Activated T-cell treated with anti-CD3 and anti-CD28 coated beads for 1 hour (primary cell): ENCODE results near the gene RPS21.

Experiments
- DNase-seq: peaks from one replicate; pipeline ENCODE4 v3.0.0-alpha.2; 2020; ENCODE audit warnings: low read depth

RPS21 gene

DNA sequence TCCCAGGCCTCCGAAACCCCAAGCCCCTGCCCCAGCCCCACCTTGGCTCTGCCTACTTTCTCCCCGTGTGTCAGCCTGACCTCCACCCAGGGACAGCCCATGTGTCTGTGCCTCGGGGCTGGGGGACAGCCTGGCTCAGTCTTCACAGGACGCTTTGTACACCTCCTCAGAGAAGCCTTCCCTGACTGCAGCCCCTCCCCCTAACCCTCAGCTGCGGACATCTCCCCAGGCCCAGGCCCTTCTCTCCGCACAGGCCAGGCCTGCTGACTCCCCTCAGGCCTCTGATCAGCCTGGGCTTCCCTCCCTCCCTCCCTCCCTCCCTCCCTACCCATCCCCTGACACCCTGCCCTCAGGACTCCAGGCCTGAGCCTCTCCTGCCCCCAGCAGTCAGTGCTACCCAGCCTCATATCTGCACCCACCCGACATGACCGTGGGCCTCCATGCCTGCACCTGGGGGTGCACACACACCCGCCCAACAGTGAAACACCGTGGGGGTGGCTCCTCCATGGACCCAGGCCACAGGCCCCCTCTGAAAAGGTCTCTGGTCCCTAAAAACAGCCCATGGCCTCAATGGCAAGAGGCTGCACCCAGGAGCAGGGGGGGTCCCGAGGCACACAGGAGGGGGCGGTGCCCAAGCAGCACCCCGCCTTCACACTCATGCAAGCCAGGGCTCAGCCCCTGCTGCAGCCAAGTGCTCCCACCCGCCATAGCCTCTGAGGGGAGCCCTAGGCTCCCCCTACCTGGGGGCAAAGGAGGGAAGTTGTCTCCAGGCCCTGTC, 32.7 kb upstream of the RPS21 start:
- DNase-seq = no peak

DNA sequence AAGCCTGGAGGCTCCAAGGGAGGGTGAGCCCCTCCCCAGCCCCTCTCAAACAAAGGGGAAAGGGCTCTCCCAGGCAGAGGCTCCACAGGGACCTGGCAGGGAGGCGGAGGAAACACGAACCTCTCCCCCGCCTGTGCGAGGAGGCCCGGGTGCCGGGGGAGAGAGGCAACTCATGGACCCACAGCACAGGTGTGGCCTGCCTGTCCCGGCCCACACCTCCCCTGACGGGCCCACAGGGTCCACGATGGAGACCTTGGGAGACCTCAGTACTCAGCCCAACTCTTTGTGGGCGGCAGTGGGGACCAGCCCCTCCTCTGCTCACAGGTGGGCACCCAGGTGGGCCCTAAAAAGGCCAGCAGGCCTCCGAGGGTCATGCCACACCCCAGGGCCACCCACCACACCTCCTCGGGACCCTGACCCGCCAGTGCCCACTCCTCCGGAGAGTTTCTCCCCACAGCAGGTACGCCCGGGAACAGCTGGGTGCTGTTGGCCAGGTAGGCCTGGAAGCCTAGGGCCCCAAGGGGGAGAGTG, 32.0 kb upstream of the RPS21 start:
- no peak for DNase-seq

DNA sequence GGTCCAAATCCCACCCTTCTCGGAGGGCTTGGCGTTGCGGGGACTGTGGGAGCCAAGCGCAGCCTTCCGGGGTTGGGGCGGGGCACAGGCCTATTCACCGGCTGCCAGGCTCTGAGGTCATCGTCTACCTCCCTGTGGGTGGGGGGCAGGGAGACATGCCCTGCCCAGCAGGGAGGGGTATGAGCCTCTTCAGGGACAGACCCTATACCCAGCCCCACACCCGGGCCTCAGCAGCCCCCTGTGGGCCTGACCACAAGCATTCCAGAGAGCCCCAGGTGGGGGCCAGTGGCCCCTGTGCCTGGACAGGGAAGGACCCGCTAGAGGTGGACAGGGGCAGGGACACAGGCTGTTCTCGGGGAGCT, 31.4 kb upstream of the RPS21 start:
- no peak for DNase-seq

DNA sequence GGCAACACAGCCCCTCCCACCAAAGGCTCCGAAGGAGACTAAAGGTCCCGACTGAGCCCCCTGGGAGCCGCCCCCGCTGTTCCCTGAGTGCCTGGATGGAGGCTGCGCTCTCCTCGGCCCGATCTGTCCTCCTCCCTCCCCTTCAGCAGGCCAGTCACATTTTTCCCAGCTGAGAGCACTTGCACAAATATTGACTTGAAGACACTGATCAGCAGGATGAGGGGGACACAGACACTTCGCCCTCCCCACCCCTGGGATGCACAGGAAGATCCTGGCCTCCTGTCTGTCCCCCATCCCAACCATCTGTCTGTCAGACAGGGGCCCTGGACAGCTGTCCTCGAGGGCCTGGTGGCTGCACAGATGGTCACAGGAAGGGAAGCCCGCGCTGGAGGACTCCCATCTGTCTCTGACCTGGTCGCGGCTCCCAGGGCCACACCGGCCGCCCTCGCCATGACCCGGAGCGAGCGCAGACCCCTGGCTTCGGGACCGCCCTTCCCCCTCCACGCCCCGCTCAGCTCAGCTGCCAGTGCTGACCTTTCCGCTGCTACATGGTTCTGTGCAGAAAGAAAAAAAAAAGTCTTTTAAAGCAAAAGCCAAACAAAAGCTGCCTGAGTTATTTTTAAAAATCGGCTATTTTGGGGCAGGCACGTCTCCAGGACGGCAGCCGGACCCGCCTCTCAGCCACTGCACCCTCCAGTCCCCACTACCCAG, 30.9 kb upstream of the RPS21 start:
- no peak for DNase-seq

DNA sequence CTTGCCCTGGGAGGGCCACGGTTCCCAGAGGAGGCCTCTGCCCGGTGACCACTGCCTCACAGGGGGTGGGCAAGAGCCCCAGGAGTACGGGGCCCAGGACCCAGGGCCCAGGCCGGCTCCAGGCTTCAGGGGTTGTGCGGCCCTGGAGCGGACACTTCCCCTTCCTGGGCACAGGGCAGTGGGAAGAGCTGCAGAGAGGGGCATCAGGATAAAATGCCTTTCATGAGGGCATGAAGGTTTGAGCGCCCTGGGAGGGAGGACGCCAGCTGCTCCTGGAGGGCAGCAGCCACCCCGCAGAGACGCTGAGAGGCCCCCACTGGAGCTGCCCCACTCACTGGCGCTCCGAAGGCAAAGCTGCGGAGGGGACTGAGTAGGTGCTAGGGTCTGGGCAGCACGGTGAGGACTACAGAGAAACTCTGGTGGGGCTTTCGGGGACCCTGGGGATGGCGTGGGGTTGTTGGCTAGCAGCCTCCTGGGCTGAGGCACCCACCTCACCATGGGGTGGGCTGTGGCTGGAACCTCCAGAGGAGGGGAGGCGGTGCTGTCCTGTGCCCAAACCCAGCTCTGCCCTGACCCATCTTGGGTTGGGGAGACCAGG, 30.2 kb upstream of the RPS21 start:
- no peak for DNase-seq

DNA sequence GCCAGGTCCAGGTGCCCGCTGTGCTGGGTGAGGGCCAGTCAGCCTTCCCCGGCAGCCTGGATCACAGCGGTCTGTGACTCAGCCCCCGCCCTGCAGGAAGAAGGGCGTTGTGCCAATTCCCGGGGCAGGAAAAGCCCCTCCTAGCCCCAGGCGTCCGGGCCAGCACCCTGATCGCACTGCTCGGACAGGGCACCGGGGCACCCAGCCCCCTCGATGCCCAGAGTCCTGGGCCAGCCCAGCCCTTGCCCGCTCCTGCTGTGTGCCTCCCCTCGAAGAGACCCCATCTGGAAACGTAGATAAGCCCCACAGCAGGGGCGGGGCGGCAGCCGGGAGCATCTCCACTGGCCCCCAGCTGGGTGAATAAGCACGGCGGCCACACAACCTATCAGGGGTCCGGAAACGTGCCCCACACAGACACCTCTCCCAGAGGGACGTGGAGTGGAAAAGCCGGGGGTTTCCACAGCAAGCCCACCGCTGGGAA, 29.7 kb upstream of the RPS21 start:
- DNase-seq = no peak

DNA sequence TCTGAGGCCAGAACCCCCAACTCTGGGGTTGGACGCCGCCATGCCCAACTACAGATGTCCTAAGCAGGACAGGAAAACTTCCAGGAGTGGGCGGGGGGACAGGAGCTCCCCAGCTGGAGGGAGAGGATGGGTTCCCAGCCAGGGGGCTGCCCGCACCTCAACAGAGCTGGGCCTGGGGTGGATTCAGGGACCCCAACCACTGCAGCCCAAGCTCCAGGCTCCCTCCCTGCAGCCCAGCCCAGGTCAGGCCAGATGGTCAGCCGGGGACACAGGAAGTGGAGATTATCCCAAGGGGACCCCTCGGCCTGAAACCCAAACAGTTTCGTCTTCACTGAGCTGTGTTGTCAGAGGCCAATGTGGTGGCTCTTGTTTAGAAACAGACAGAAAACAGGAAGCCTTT, 29.2 kb upstream of the RPS21 start:
- DNase-seq = no peak

DNA sequence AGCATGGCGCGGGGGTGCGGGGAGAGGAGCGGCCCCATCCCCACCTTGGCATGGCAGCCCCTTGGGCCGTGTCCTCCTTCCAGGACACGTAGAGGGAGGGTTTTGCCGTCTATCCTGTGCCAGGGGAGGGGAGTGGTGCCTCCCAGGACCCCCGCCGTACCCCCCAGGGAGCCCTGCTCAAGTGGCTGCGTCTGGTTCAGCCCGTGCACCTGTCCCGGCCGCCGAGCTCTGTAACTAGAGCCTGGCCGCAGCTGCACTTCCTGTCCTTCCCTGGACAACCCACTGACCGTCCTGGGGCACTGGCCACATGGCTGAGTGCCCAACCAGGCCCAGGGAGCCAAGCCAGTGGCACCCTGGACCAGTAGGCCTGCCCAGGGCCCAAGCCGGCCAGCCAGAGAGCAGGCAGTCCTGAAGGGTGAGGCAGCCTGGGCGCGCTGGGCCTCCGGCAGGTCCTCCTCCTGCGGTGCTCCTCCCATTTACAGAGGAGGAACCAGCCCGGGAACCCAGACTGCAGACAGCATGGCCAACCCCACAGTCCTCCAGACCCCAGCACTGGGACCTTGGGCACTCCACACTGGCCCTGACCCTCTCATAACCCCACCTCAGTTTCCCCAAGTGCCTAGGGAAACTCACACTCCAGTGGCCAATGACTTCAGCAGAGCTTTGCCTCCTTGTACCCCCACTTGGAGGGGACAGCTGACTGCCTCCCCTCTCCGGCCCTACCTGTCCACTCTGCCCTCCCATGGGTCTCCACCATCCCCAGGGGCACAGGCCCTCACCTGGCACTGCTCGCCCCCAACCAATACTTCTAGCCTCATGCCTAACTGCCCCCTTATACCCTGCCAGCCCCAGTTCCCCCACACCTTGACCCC, 28.5 kb upstream of the RPS21 start:
- no peak for DNase-seq

DNA sequence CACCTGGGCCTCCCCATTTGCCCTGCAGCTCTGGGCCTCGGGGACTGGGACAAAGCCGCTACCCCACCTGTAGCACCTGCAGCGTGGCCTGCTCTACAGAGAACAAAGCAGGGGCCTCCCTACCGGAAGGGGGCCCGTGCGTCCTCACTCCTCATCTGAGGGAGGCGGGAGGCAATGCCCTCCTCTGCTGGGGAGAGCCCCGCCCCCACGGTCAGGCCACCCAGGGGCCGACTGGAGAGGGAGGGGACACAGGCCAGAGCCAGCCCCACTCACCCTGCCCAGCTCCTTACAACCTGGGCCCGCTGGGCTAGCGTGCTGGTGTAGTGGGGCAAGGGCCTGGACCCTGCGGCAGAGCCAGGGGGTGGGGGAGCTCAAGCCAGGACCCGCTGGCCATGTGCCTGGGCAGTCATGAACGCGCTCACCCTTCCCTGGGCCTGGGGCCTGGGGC, 27.8 kb upstream of the RPS21 start:
- no peak for DNase-seq

DNA sequence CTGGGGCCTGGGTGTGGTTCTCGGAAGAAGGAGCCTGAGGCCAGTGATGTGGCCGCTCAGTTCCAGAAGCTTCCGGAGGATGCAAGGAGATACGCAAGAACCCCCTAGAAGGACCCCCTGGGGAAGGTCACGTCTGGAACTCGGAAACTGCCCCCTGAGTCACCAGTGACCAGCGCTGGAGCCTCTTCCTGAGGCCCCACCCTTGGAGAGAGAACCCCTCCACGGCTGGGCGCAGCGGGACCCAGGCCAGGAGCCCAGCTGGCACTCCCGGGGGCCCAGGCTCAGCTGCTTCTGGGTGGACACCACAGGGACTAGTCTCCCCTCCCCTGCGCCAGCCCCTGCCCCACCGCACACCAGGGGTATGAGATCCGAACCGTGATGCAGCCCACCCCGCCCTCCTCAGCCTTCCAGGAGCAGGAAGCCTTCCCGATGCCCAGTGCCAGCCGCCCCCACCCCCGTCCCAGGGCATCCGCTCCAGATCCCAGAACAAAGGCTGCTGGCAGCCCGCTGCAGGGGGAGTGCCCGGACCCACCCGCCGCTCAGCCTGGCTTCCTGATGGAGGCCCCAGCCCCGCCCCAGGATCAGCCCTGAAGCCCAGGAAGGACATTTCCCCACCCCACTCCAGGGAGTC, 27.3 kb upstream of the RPS21 start:
- no peak for DNase-seq

DNA sequence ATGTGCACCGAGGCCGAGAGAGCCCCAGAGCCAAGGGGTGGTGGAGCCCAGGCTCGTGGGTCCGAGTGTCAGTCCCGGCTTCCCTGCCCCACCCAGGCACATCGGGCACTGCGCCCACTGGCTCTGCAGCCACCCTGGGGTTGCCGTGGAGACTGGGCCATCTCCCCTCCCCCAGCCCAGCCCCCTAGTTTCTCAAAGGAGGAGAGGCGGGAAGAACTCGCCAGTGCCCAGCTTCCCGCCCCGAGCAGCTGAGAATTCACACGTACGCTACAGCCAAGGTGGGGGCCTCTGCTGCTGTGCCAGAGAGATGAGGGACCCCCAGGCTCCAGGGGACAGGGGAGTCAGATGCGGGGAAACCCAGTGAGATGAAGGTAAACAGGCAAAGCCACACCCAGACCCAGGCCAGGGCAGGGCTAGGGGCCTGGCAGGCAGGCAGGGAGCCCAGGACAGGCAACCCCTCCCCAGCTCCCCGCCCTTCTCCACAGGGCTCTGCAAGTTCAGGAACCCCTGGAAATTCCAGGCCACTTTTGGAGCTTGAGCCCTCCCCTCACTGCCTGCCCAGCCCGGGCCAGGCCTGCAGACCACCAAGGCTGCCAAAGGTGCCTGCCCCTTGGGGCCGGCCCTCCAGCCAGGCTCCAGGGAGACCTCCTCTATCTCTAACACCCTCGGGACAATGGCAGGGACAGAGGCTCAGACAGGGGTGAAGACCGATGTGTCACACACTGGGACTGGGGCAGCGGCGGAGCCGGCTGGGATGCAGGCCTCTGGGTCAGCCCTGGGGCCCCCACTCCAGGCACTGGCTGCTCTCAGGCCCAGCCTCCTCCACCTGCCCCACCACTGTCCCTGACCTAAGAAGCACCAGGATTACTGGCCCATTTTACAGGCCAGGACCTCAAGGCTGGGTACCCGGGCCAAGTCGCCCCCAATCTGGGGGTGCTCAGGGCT, 25.8 kb upstream of the RPS21 start:
- no peak for DNase-seq

DNA sequence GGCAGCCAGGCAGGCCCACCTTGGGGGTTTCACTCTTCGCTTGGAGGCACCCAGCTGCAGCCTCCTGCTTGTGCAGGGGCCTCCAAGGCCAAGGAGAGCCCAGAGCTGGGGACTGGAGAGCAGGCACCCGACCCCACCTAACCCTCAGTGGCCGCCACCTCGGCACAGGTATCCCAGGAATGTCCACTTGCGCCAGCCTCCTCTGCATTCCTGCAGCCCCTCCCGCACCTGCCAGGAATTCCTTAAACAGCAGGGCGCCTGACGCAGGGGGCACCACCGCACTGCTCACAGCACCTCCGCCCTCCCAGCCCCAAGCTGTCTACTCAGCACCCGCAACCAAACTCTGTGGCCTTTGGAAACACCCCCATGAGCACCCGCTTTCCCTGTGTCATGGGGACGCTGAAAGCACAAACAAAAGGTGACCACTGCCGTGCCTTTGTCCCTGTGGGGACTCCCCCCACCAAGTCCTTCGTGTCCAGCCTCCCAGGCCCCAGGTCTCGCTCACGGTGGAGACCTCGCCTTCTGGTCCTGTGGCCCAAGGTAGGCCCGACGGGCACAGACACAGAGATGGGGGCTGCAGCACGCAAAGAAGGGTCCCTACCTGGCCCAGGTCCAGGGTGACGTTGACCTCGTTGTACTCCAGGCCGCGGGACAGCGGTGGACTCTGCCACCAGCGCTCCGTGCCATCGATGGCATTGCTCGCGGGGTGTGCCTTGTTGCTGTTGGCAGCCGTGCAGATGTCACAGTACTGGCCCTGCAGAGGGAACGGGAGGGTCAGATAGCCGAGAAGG, 24.9 kb upstream of the RPS21 start:
- no peak for DNase-seq

DNA sequence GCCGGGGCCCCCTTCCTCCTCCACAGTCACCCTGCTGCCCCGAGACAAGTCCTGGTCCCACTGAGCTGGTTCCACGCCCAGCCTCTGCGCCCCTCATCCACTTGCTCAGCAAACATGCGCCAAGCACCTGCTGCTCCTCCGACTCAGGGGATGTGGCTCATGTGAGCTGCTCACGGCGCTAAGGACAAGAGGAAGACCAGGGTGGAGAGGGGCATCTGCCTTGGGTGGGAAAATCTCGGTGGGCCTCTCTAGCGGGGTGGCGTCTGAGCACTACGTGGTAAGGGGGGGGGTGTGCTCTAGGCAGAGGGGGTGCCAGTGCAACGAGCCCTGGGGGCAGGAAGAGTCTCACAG, 24.3 kb upstream of the RPS21 start:
- DNase-seq = no peak

DNA sequence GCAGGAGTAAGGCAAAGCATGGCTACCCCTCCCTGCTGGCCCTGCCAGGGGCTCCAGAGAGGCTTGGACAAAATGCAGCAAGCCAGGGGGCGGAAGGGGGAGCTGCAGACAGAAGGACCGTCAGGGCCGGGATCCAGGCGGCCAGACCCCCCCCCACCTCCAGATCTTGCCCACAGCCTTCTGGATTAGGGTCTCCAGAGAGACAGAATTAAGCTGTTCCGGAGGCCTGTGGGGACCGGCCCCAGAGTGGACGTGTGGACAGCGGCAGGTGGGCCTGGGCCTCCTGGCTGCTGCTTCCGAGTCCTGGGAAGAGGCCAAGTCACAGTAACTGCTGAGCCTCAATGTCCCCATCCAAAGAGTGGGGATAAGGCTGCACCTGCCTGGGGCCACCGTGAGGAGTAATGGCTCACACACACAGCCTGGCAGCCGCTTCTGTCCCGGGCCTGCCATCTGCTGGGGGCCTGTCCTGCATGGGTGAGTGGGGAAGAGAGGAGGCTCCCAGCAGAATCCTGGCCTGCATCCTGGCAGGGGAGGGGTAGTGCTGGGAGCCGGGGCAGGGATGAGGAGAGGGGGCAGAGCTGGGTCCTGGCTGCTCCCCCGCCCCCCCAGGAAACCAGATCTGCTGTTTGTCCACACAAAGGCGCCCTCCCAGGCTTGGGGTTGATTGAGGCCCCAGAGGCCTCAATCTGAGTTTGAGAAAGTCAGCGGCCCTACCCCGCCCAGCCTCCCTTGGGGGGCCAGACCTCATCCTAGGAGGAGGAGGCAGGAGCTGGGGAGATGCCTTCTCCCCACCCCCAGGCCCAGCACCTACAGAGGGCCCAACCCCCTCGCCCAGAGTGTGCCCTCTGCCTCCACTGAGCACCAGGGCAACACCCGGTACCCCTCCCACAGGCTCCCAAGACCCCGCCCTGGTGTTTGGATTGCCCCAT, 23.6 kb upstream of the RPS21 start:
- no peak for DNase-seq

DNA sequence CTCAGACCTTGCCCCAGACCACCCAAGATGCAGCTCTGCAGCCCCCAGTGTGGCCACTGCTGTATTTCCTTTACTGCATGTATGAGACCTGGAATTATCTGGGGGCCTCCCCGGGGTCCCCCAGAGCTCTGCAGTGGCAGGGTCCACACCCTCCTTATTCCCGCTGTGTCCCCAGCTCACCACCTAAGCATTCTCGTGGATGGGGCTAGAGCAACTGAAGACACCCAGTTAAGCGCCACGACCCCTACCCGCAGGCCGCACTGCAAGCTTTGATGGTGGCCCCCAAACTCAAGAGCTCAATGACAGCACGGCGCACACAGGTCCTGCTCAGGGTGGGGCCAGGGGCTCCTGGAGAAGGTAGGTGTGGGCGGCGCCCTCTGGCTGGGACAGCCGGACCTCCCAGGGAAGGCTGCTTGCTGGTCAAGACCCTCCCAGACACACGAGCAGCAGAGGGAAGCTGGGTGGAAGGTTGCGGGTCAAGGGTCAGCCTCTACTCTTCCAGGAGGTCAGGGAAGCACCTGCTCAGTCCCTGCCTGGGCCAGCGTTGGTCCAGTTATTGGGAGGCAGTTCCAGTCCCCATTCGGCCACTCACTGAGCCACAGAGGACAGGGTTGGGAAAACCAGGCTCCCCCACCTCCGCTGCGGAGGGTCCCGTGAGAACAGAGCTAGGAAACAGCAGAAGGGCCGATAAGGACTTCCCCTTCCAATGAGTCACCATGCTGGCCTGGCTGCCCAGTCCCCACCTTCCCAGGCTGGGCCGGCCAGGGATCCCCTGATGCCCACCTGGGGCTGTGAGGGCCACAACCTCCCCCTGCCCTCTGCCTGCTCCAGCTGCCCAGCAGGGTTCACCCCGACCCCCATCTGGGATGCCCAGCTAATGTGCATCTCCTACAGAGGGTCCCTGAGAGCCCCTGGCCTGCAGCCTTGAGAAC, 22.7 kb upstream of the RPS21 start:
- no peak for DNase-seq

DNA sequence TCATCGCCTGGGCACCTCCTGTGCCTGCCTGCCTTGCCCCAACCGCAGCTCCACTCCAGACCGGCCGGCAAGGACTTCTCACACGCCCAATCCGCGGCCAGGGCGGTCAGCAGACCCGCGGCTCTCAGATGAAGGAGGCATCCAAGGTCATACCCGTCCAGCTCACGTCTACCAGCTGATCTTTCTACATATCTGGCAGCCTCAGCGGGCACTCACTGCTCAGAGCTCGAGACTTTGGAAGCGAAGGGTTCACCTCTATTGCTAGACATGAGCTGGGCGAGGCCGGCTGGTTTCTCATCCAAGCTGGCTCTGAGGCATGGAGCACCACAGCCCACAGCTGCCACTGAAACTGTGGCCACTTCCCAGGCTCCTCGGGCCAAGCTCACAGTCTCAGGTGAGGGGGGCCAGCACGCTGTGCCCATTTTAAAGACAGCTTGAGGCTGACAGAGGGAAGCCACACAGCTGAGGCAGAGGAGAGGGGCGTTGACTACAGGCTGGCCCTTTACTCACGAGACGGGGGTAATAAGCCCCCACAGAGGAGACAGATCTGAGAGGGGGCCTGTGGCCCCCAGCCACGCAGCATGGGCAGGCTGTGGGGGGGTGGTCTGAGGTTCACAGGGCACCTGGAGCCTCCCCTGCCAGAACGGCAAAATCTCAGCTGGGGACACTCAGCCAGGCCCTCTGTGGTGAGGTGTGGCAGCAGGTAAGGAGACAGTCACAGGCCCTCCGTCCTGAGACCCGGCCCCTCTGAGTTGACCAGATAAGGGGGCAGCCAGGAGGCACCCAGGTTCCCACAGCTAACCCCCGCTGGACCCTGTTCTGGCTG, 21.8 kb upstream of the RPS21 start:
- no peak for DNase-seq
